T-helper 17 cell (primary cell): Measurements from ENCODE around the gene RABGAP1L. TPM values are rescaled to one million over a fixed set of nuclear protein-coding genes. Genes with fewer than 3 reads are reported as not detected.
"Not testable (repeated sequence)": the region's sequence is repeated elsewhere in the genome, so short reads cannot be mapped to it uniquely, and the experiment has no call there.

Source experiments
- ATAC-seq: fragments of 150-1000 bp; cut with Tn5 transposase; 2 replicates; pipeline ENCODE4 v1.10.0; 2021; ENCODE audit warnings: mild to moderate bottlenecking, moderate library complexity
- DNase-seq, 3 donors: peaks; one replicate each; pipeline versions ENCODE4 v3.0.0 to v3.0.0-alpha.2; 2020 to 2021
- H3K9me3 ChIP-seq: one replicate; pipeline ENCODE4 v1.7.0; 2013; ENCODE audit warnings: low read length, mild to moderate bottlenecking; ENCODE audit not compliant: control insufficient read depth, poor library complexity, severe bottlenecking
- H3K27ac Mint-ChIP-seq: one replicate; pipeline ENCODE4 v1.8.0; 2022; ENCODE audit warnings: mild to moderate bottlenecking, moderate library complexity, mixed read lengths
- H3K27me3 Mint-ChIP-seq: one replicate; pipeline ENCODE4 v1.8.0; 2022; ENCODE audit warnings: mixed read lengths
- H3K36me3 Mint-ChIP-seq: one replicate; pipeline ENCODE4 v1.8.0; 2022; ENCODE audit warnings: low read depth, mixed read lengths
- H3K4me1 Mint-ChIP-seq: one replicate; pipeline ENCODE4 v1.8.0; 2022; ENCODE audit warnings: mild to moderate bottlenecking, mixed read lengths
- H3K4me3 Mint-ChIP-seq: one replicate; pipeline ENCODE4 v1.8.0; 2022; ENCODE audit warnings: mild to moderate bottlenecking, moderate library complexity, mixed read lengths
- total RNA-seq, 4 donors: library from RNA in 2 of 4; stranded (reverse) in 2 of 4; gene quantifications; one replicate each; pipeline ENCODE4 v1.2.3 and lab custom pipeline; 2022 to 2026

The RABGAP1L gene
- 100 to 1,000 TPM; 112 to 120 TPM for total RNA-seq
- total RNA-seq (lab: John Stamatoyannopoulos, UW) = 173 to 195 reads per million in 2 donors

- no peaks in the 10 kb centered on the region for H3K27me3 Mint-ChIP-seq
- ATAC-seq = peak; percentile 87
- DNase-seq = peak; percentile 87 to 95 (median 94)
- H3K36me3 Mint-ChIP-seq = no peaks in the 10 kb centered on the region
- H3K27ac Mint-ChIP-seq = peak within 1 kb of the TSS; percentile 96
- H3K4me1 Mint-ChIP-seq = peaks cover 37% of the 10 kb centered on the region
- no peaks in the 10 kb centered on the region for H3K9me3 ChIP-seq
- H3K4me3 Mint-ChIP-seq = peak within 1 kb of the TSS; percentile 96
These were observed at the start of gene RABGAP1L for GRCh38 chr1:174159252-174160108. Gene RABGAP1L (plus strand): TSS chr1:174159520.

DNA sequence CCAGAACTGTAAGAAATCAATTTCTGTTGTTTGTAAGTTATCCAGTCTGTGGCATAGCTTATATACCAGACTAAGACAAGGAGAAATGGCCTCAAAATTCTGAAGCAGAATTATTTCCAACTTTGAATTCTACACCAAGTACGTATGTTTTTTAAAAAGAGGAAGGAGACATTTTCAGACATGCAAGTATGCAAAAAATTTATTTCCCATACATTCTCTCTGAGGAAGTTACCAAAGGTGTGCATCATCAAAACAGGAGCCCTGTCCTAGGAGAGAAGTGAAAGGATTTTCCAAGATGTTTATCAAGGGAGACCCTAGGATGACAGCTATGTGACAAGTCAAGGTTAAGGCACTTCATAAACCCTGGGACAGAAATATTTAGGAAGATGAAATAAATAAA is 49.3 kb upstream of the RABGAP1L start:
- DNase-seq = no peak
- no peak overlapping the region for H3K27ac Mint-ChIP-seq
- H3K27me3 Mint-ChIP-seq = peaks cover 20% of the 10 kb centered on the region
- H3K4me1 Mint-ChIP-seq = peaks cover 3% of the 10 kb centered on the region
- H3K9me3 ChIP-seq = no peaks in the 10 kb centered on the region
- no peak for ATAC-seq
- H3K36me3 Mint-ChIP-seq = peaks cover 2% of the 10 kb centered on the region
- no peak overlapping the region for H3K4me3 Mint-ChIP-seq

DNA sequence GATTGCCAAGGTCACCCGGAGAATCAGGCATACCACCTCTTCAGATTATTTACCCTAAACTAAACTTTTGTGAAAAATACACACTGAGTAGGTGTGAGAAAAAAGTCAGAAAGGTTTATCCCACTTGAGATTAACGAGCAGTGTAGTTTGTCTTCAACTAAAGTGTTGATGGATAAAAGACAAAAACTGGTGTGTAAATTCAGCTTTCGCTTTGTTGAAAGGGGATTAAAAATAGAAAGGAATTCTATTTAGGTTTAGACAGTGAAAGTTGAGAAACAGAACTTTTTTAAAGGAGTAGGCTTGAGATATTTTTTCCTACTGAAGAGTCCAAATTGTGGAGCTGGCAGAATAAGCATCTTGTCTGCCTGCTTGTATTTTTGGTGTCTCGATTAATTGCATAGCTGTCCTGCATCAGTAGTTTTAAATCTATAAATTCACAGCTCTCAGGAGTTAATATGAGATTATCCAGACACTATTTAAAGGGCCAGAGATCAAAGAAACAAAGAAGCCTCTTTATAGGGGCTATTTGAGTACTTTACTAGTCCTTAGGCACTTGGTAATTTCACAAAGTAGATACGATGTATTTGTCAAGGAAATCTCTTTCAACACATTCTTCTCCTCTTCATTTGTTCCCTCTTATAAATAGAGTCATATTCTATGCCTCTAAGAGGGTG is 46.7 kb upstream of the RABGAP1L start:
- no peaks in the 10 kb centered on the region for H3K9me3 ChIP-seq
- Mint-ChIP-seq H3K4me3 (no peak overlapping the region), H3K4me1 (peaks cover 3% of the 10 kb centered on the region), H3K27ac (no peak overlapping the region), H3K36me3 (peaks cover 2% of the 10 kb centered on the region), H3K27me3 (peaks cover 14% of the 10 kb centered on the region)
- ATAC-seq (no peak), DNase-seq (no peak)

- H3K36me3 Mint-ChIP-seq = peaks cover 2% of the 10 kb centered on the region
- no peak overlapping the region for H3K27ac Mint-ChIP-seq
- DNase-seq (no peak), ATAC-seq (no peak)
- no peaks in the 10 kb centered on the region for H3K9me3 ChIP-seq
- H3K27me3 Mint-ChIP-seq = peaks cover 14% of the 10 kb centered on the region
- H3K4me1 Mint-ChIP-seq = peaks cover 3% of the 10 kb centered on the region
- H3K4me3 Mint-ChIP-seq = no peak overlapping the region
These were observed 45.2 kb upstream of the RABGAP1L start for GRCh38 chr1:174114106-174114505.

- Mint-ChIP-seq H3K4me3 (no peak overlapping the region), H3K27me3 (peaks cover 8% of the 10 kb centered on the region), H3K4me1 (peaks cover 3% of the 10 kb centered on the region), H3K36me3 (peaks cover 2% of the 10 kb centered on the region), H3K27ac (no peak overlapping the region)
- ATAC-seq (peak; percentile 85), DNase-seq (peak in 1 of 3 donors; percentile 6)
- no peaks in the 10 kb centered on the region for H3K9me3 ChIP-seq
These were observed 44.4 kb upstream of the RABGAP1L start for GRCh38 chr1:174114788-174115448.

- Mint-ChIP-seq H3K4me3 (no peak overlapping the region), H3K4me1 (peaks cover 3% of the 10 kb centered on the region), H3K27me3 (peaks cover 5% of the 10 kb centered on the region), H3K27ac (no peak overlapping the region), H3K36me3 (peaks cover 2% of the 10 kb centered on the region)
- no peak for DNase-seq
- no peak for ATAC-seq
- H3K9me3 ChIP-seq = no peaks in the 10 kb centered on the region
These were observed 43.3 kb upstream of the RABGAP1L start for GRCh38 chr1:174116042-174116441.

- Mint-ChIP-seq H3K27ac (no peak overlapping the region), H3K4me3 (no peak overlapping the region), H3K4me1 (peaks cover 3% of the 10 kb centered on the region), H3K27me3 (no peaks in the 10 kb centered on the region), H3K36me3 (peaks cover 2% of the 10 kb centered on the region)
- no peaks in the 10 kb centered on the region for H3K9me3 ChIP-seq
- DNase-seq = no peak
- no peak for ATAC-seq
These were observed 40.6 kb upstream of the RABGAP1L start for GRCh38 chr1:174118751-174119150.

- not testable (repeated sequence) for H3K36me3 Mint-ChIP-seq, H3K4me1 Mint-ChIP-seq, DNase-seq, H3K27me3 Mint-ChIP-seq, ATAC-seq, H3K4me3 Mint-ChIP-seq, H3K27ac Mint-ChIP-seq, H3K9me3 ChIP-seq
These were observed 37.0 kb upstream of the RABGAP1L start for GRCh38 chr1:174122318-174122717.

GRCh38 chr1:174123843-174124242 is 35.5 kb upstream of the RABGAP1L start:
- H3K27me3 Mint-ChIP-seq = no peaks in the 10 kb centered on the region
- H3K4me3 Mint-ChIP-seq = no peak overlapping the region
- H3K27ac Mint-ChIP-seq = no peak overlapping the region
- peaks cover 2% of the 10 kb centered on the region for H3K36me3 Mint-ChIP-seq
- no peak for ATAC-seq
- no peaks in the 10 kb centered on the region for H3K4me1 Mint-ChIP-seq
- no peak for DNase-seq
- no peaks in the 10 kb centered on the region for H3K9me3 ChIP-seq

DNA sequence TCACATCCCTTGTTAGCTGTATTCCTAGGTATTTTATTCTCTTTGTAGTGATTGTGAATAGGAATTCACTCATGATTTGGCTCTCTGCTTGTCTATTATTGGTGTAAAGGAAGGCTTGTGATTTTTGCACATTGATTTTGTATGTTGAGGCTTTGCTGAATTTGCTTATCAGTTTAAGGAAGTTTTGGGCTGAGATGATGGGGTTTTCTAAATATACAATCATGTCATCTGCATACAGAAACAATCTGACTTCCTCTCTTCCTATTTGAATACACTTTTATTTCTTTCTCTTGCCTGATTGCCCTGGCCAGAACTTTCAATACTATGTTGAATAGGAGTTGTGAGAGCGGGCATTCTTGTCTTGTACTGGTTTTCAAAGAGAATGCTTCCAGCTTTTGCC is 32.1 kb upstream of the RABGAP1L start:
- not testable (repeated sequence) for H3K9me3 ChIP-seq, H3K4me3 Mint-ChIP-seq, H3K4me1 Mint-ChIP-seq, DNase-seq, H3K36me3 Mint-ChIP-seq, ATAC-seq, H3K27ac Mint-ChIP-seq, H3K27me3 Mint-ChIP-seq

DNA sequence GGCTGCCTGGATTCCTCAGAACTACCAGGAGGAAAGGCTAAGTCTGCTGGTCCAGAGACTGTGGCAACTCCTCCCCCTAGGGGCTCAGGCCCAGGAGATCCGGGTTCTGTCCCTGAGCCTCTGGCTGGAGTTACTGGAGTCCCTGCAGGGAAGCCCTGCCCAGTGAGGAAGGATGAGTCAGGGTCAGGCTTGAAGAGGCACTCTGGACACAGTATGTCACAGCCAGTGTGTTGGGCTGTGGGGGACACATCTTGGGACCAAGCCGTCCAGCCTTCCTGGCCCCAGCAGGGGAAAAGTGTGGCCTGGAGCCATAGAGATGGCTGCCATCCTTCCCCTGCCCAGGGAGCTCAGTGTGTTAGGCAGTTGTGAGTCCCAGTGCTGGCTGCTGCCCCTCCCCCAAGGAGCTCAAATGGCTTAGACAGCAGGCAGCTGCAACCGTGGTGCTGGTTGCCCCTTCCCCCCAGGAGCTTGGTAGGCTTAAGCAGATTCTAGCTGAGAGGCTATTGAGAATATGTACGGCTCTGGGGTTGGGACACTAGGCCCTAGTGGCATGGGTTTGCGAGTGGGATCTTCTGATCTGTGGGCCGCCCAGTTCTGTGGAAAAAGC is 28.2 kb upstream of the RABGAP1L start:
- Mint-ChIP-seq H3K27me3 (no peaks in the 10 kb centered on the region), H3K27ac (no peak overlapping the region), H3K4me1 (no peaks in the 10 kb centered on the region), H3K4me3 (no peak overlapping the region), H3K36me3 (peaks cover 7% of the 10 kb centered on the region)
- ATAC-seq (no peak), DNase-seq (no peak)
- H3K9me3 ChIP-seq = no peaks in the 10 kb centered on the region

DNA sequence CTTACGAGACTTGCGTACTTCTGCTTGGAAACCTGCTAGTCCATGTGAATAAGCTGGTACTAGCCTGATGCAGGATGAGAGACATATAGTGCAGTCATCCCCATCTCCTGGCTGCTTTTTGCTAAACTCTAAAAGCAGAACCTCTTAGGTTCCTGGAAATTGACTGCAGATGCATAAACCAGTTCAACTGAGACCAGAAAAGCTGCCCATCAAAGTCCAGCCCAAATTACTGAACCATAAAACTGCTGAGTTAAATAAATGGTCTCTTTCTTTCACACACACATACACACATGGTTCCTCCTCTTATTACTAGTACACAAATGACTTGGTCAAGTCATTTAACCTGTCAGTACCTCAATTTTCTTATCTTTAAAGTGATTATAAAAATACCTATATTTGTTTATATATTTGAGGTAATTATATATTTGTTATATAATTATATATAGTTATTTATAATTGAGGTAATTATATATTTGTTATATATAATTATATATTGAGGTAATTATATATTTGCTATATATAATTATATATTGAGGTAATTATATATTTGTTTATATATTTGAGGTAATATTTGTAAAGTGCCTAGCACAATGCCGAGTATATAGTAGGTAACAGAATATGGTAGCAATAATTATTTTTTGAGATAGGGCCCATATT is 25.2 kb upstream of the RABGAP1L start:
- no peaks in the 10 kb centered on the region for H3K27me3 Mint-ChIP-seq
- no peaks in the 10 kb centered on the region for H3K4me1 Mint-ChIP-seq
- H3K27ac Mint-ChIP-seq = no peak overlapping the region
- no peaks in the 10 kb centered on the region for H3K9me3 ChIP-seq
- DNase-seq (no peak), ATAC-seq (peak; percentile 36)
- no peak overlapping the region for H3K4me3 Mint-ChIP-seq
- peaks cover 9% of the 10 kb centered on the region for H3K36me3 Mint-ChIP-seq
